NCI-H1930 (cell line): ENCODE results near the gene ZFP57.
A peak's percentile ranks its signal among the peaks of the same experiment; 100 is the strongest.

Source experiments
- DNase-seq, 2 experiments: peaks; one replicate each; lab custom pipeline; 2025; lab: John Stamatoyannopoulos, UW

Gene ZFP57

GRCh38 chr6:29680904-29681303, at the start of gene ZFP57:
TSS of gene ZFP57 (minus strand) at chr6:29681152. CDS start at chr6:29677003, 4,149 bp downstream.
- no peak for DNase-seq

GRCh38 chr6:29730575-29731126, 49.7 kb upstream of the ZFP57 start:
- no peak for DNase-seq

GRCh38 chr6:29729774-29730328, 48.9 kb upstream of the ZFP57 start:
- no peak for DNase-seq

GRCh38 chr6:29728875-29729270, 47.9 kb upstream of the ZFP57 start:
- no peak for DNase-seq

DNA sequence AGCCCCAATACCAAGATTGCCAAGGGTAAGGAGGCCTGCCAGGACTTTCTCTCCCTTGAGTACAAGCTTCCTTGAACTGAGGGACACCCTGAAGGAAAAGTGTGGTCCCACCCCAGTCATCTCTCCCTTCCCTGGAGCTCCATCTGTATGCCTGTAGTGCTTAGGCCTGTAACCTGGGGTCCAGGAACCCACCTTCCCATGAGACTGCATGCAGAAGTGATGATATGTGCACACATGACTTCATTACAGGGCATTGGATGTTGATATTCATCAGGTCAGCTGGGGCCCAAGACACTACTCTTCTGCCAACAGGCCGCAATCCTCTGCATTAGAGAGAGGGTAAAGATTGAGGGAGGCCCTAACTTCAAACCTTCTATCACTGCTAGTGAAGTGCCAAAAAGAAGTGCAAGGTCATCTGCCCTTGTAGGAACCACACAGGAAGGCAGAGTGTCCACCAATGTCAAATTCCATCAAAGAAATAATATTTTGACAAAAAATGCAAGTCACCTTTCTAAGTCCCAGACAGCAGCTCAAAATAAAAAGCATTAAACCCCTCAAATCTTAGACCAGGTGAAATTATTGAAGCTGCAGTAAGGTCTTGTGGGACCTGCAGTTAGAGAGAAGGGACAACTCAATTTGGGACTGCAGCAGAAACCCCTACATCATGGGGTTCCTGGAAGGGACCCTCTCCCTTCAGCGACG, 47.4 kb upstream of the ZFP57 start:
- DNase-seq, result no peak

GRCh38 chr6:29727637-29728036, 46.7 kb upstream of the ZFP57 start:
- no peak for DNase-seq

- no peak for DNase-seq
Measured at GRCh38 chr6:29726571-29727194, 45.7 kb upstream of the ZFP57 start.

DNA sequence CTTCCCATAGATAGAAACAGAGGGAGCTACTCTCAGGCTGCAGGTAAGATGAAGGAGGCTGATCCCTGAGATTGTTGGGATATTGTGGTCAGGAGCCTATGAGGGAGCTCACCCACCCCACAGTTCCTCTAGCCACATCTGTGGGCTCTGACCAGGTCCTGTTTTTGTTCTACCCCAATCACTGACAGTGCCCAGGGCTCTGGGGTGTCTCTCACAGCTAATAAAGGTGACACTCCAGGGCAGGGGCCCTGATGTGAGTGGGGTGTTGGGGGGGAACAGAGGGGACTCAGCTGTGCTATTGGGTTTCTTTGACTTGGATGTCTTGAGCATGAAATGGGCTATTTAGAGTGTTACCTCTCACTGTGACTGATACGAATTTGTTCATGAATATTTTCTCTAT, 45.0 kb upstream of the ZFP57 start:
- DNase-seq, result no peak

DNA sequence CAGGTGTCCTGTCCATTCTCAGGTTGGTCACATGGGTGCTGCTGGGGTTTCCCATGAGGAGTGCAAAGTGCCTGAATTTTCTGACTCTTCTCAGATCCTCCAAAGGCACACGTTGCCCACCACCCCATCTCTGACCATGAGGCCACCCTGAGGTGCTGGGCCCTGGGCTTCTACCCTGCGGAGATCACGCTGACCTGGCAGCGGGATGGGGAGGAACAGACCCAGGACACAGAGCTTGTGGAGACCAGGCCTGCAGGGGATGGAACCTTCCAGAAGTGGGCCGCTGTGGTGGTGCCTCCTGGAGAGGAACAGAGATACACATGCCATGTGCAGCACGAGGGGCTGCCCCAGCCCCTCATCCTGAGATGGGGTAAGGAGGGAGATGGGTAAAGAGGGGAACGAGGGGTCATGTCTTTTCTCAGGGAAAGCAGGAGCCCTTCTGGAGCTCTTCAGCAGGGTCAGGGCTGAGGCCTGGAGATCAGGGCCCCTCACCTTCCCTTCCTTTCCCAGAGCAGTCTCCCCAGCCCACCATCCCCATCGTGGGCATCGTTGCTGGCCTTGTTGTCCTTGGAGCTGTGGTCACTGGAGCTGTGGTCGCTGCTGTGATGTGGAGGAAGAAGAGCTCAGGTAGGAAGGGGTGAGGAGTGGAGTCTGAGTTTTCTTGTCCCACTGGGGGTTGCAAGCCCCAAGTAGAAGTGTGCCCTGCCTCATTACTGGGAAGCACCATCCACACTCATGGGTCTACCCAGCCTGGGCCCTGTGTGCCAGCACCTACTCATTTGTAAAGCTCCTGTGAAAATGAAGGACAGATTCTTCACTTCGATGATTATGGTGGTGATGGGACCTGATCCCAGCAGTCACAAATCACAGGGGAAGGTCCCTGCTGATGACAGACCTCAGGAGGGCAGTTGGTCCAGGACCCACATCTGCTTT, 44.3 kb upstream of the ZFP57 start:
- DNase-seq, result no peak

GRCh38 chr6:29723666-29724588, 43.0 kb upstream of the ZFP57 start:
- DNase-seq, result no peak

DNA sequence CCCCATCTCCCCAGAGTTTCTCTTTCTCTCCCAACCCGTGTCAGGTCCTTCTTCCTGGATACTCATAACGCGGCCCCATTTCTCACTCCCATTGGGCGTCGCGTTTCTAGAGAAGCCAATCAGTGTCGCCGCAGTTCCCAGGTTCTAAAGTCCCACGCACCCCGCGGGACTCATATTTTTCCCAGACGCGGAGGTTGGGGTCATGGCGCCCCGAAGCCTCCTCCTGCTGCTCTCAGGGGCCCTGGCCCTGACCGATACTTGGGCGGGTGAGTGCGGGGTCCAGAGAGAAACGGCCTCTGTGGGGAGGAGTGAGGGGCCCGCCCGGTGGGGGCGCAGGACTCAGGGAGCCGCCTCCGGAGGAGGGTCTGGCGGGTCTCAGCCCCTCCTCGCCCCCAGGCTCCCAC, 42.3 kb upstream of the ZFP57 start, which contains the start of gene HLA-F:
Gene HLA-F, plus strand, starts transcription at position 173 of the 404 bp plus-strand sequence. Its CDS starts 30 bp downstream, at position 203.
- DNase-seq, result peak; percentile 64 to 68

DNA sequence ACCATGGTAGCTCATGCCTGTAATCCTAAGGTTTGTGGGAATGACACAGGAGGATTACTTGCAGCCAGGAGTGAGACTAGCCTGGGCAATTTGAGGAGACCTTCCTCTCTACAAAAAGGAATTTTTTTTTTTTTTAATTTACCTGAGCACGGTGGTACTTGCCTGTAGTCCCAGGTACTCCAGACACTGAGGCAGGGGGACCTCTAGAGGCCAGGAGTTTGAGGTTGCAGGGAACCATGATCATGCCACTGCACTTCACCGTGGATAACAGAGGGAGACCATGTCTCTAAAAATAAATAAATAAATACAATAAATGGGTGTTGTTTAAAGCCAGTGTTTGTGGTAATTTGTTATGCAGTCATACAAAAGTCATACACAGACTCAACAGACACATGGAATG, 39.9 kb upstream of the ZFP57 start:
- DNase-seq, result no peak

DNA sequence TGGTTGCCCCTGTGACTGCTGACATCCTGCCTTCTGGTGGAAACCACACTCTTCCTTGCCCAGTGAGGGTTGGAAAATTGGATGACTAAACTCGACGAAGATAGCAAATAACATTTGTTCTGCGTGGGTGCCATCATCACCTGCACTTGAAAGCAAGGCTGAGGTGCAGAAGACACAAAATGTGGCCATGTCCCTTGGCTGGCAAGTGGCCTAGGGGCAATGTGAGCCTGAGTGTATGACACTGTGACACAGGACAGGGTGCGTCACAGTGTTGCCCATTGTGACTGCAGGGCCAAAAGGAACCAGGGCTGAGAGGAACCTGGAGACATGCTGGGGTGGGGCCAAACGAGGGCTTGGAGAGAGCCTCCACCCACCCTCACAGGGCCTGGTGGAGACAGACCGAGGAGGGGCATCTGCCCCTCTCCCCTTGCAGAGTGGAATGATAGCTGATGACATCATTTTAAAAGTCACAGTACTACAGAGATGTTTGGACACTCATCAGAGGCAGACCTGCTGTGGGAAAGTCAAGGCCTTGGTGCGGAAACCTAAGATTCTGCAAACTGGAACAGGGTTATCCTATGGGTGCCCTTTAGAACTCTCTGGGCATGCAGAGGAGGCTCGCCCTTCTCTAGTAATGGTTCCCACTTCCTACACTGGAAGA, 29.5 kb upstream of the ZFP57 start:
- DNase-seq, result no peak

- DNase-seq, result no peak
Measured at GRCh38 chr6:29709188-29709587, 28.2 kb upstream of the ZFP57 start.

GRCh38 chr6:29708432-29709179, 27.7 kb upstream of the ZFP57 start:
- DNase-seq, result no peak

DNA sequence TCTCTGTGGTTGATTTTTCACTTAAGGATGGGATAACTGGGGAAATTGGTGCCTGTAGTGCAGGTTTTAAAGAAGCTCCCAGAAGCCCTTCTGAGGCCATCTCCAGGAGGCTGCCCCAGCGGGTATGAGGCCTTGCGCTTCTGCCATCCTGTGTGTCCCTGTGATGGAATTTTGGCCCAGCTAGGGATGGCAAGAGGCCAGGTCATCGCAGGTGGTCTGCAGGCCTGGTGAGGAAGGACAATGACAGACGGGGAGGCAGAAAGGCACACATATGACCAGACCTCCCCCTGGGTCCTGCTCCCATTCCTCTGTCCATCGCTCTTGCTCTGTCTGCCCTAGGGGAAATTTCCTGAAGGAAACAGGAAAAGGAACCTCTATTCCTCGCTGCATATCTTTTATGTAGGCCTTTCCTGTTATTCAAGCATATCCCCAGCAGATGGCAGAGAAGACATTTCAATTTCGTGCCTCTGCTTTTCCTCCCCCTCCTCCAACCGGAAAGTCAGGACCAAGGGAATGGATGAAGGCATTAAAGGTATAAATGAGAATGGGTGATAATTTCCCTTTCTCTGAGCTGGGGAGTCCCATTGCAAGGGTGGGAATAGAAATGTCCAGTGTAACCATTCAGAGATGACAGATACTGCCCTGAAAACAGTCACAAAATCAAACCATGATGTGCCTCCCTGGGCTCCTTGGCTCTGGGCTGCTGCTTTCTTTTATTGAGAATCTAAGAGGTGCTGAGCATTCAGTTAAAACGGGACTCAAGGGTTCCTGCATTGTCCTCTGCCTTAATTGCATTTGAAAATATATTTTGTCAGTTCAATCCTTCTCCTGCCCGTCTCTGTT, 24.7 kb upstream of the ZFP57 start:
- DNase-seq, result peak in 1 of 2 experiments; percentile 12

GRCh38 chr6:29702519-29703103, 21.7 kb upstream of the ZFP57 start:
- peak in 1 of 2 experiments; percentile 27 for DNase-seq
